WTC11 (cell line): Measurements from ENCODE around the gene CCDC9. TPM values are rescaled to one million over a fixed set of nuclear protein-coding genes. Genes with fewer than 3 reads are reported as not detected.

Experiments used
- ATAC-seq: fragments of 200-7000 bp; cut with Tn5 transposase; 2 replicates; pipeline ENCODE4 v1.10.0; 2021; ENCODE audit warnings: mild to moderate bottlenecking, moderate library complexity
- CTCF ChIA-PET: fragments of 300-600 bp; sonication (Branson Sonifier 250); formaldehyde crosslinking; loops from one replicate; lab custom pipeline; 2021; ENCODE audit warnings: antibody characterized with exemption; lab: Charles Lee
- POLR2A ChIA-PET: fragments of 350-600 bp; sonication (Branson Sonifier 250); formaldehyde crosslinking; loops from one replicate; lab custom pipeline; 2021; ENCODE audit warnings: antibody characterized with exemption; lab: Charles Lee
- DNase-seq: peaks from one replicate; pipeline ENCODE4 v3.0.0; 2021; ENCODE audit warnings: low spot score
- H3K27ac Mint-ChIP-seq: 2 replicates; pipeline ENCODE4 v1.8.0; 2021; ENCODE audit warnings: mixed read lengths
- H3K27me3 Mint-ChIP-seq: 2 replicates; pipeline ENCODE4 v1.8.0; 2021; ENCODE audit warnings: low read depth, mild to moderate bottlenecking, moderate library complexity, mixed read lengths
- H3K36me3 Mint-ChIP-seq: 2 replicates; pipeline ENCODE4 v1.8.0; 2021; ENCODE audit warnings: mixed read lengths
- H3K4me1 Mint-ChIP-seq: 2 replicates; pipeline ENCODE4 v1.8.0; 2022; ENCODE audit warnings: mixed read lengths
- H3K4me3 Mint-ChIP-seq: 2 replicates; pipeline ENCODE4 v1.8.0; 2021; ENCODE audit warnings: mild to moderate bottlenecking, moderate library complexity, mixed read lengths
- H3K9me3 Mint-ChIP-seq: 2 replicates; pipeline ENCODE4 v1.8.0; 2021; ENCODE audit warnings: mixed read lengths
- ELF4 ChIP-seq: sonication (generic); formaldehyde crosslinking; IDR thresholded peaks from 2 replicates; pipeline ENCODE4 v1.8.1; 2022; ENCODE audit warnings: low read depth, mild to moderate bottlenecking, moderate library complexity, missing genetic modification reagents
- ETV6 ChIP-seq: sonication (generic); formaldehyde crosslinking; IDR thresholded peaks from 2 replicates; pipeline ENCODE4 v1.8.1; 2022; ENCODE audit warnings: mild to moderate bottlenecking, missing genetic modification reagents
- JAZF1 ChIP-seq: fragments of 250-450 bp; sonication (Bioruptor Pico); IDR thresholded peaks from 2 replicates; pipeline ENCODE4 v1.9.0; 2021; ENCODE audit warnings: moderate library complexity, mild to moderate bottlenecking, inconsistent platforms
- MXD4 ChIP-seq: fragments of 250-450 bp; sonication (Bioruptor Pico); IDR thresholded peaks from 2 replicates; pipeline ENCODE4 v1.8.0; 2021; ENCODE audit warnings: mild to moderate bottlenecking, moderate library complexity, borderline replicate concordance
- MYBL2 ChIP-seq: sonication (generic); formaldehyde crosslinking; IDR thresholded peaks from 2 replicates; pipeline ENCODE4 v1.8.1; 2023; ENCODE audit warnings: mild to moderate bottlenecking, moderate library complexity, missing genetic modification reagents
- NFE2L1 ChIP-seq: sonication (generic); formaldehyde crosslinking; IDR thresholded peaks from 2 replicates; pipeline ENCODE4 v1.8.1; 2023; ENCODE audit warnings: missing genetic modification reagents
- NR3C1 ChIP-seq: sonication (generic); formaldehyde crosslinking; conservative IDR thresholded peaks from 2 replicates; pipeline ENCODE4 v1.8.1; 2023; ENCODE audit warnings: low read depth, mild to moderate bottlenecking, missing genetic modification reagents
- SMAD4 ChIP-seq: sonication (generic); formaldehyde crosslinking; IDR thresholded peaks from 2 replicates; pipeline ENCODE4 v1.8.0; 2022; ENCODE audit warnings: mild to moderate bottlenecking, missing genetic modification reagents
- TEAD1 ChIP-seq: sonication (generic); formaldehyde crosslinking; IDR thresholded peaks from 2 replicates; pipeline ENCODE4 v1.8.0; 2022; ENCODE audit warnings: mild to moderate bottlenecking, missing genetic modification reagents
- TP53 ChIP-seq: sonication (generic); formaldehyde crosslinking; IDR thresholded peaks from 2 replicates; pipeline ENCODE4 v1.8.1; 2023; ENCODE audit warnings: mild to moderate bottlenecking, missing genetic modification reagents
- ZBTB21 ChIP-seq: sonication (generic); formaldehyde crosslinking; IDR thresholded peaks from 2 replicates; pipeline ENCODE4 v1.8.1; 2023; ENCODE audit warnings: mild to moderate bottlenecking, missing genetic modification reagents, borderline replicate concordance
- ZNF138 ChIP-seq: sonication (generic); formaldehyde crosslinking; conservative IDR thresholded peaks from 2 replicates; pipeline ENCODE4 v1.8.1; 2022; ENCODE audit warnings: mild to moderate bottlenecking, moderate library complexity, missing genetic modification reagents
- ZNF263 ChIP-seq: sonication (generic); formaldehyde crosslinking; IDR thresholded peaks from 2 replicates; pipeline ENCODE4 v1.8.1; 2022; ENCODE audit warnings: low read depth, mild to moderate bottlenecking, moderate library complexity, missing genetic modification reagents
- ZNF317 ChIP-seq: sonication (generic); formaldehyde crosslinking; IDR thresholded peaks from 2 replicates; pipeline ENCODE4 v1.8.1; 2023; ENCODE audit warnings: low read depth, mild to moderate bottlenecking, moderate library complexity, missing genetic modification reagents, borderline replicate concordance
- total RNA-seq: library from RNA; stranded (reverse); gene quantifications from 3 replicates; pipeline ENCODE4 v1.2.3, GENCODE V29; 2021
- TF ChIP-seq, protein P1 (sequence below): sonication (generic); formaldehyde crosslinking; IDR thresholded peaks from 2 replicates; pipeline ENCODE4 v1.8.0; 2023; ENCODE audit warnings: mild to moderate bottlenecking, missing genetic modification reagents
- TF ChIP-seq, protein P2 (sequence below): sonication (generic); formaldehyde crosslinking; IDR thresholded peaks from 2 replicates; pipeline ENCODE4 v1.8.1; 2022; ENCODE audit warnings: low read depth, missing genetic modification reagents, borderline replicate concordance
- TF ChIP-seq, protein P3 (sequence below): sonication (generic); formaldehyde crosslinking; IDR thresholded peaks from 2 replicates; pipeline ENCODE4 v1.8.1; 2022; ENCODE audit warnings: missing genetic modification reagents, borderline replicate concordance
- TF ChIP-seq, protein P4 (sequence below): fragments of 250-450 bp; sonication (Bioruptor Pico); IDR thresholded peaks from 2 replicates; pipeline ENCODE4 v1.8.0; 2021; ENCODE audit warnings: mild to moderate bottlenecking
- TF ChIP-seq, protein P5 (sequence below): sonication (generic); formaldehyde crosslinking; IDR thresholded peaks from 2 replicates; pipeline ENCODE4 v1.8.1; 2022; ENCODE audit warnings: mild to moderate bottlenecking, missing genetic modification reagents, moderate library complexity, borderline replicate concordance
- TF ChIP-seq, protein P6 (sequence below): fragments of 250-450 bp; sonication (Bioruptor Pico); IDR thresholded peaks from 2 replicates; pipeline ENCODE4 v1.9.0; 2021; ENCODE audit warnings: moderate library complexity, mild to moderate bottlenecking, inconsistent platforms, borderline replicate concordance

The CCDC9 gene
- total RNA-seq, 1 experiment from 2014 or later = 37.7 TPM

DNA sequence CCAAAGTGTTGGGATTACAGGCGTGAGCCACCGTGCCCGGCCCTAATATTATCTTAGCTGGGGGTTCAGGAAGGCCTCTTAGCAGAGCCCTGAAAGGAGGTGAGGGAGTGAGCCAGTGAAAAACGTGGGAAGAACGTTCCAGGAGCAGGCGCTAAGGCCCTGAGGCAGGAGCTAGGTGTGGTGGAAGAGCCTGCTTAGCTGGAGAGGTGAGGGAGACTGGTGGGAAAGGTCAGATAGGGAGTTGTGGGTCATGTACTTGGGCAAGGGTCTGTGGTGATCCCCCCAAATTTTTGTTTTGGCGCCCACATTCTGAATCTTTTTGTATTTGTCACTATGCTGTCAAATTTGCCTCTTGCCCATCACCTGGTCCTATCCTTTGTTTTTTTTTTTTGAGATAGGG is 13.3 kb downstream of the CCDC9 start:
- TF ChIP-seq JAZF1 (CRISPR knock-in tag) (no peak), ZNF317 (CRISPR knock-in tag) (no peak), TP53 (CRISPR knock-in tag) (no peak), ZBTB21 (CRISPR knock-in tag) (no peak), ZNF263 (CRISPR knock-in tag) (no peak)
- TF ChIP-seq, protein P1, sequence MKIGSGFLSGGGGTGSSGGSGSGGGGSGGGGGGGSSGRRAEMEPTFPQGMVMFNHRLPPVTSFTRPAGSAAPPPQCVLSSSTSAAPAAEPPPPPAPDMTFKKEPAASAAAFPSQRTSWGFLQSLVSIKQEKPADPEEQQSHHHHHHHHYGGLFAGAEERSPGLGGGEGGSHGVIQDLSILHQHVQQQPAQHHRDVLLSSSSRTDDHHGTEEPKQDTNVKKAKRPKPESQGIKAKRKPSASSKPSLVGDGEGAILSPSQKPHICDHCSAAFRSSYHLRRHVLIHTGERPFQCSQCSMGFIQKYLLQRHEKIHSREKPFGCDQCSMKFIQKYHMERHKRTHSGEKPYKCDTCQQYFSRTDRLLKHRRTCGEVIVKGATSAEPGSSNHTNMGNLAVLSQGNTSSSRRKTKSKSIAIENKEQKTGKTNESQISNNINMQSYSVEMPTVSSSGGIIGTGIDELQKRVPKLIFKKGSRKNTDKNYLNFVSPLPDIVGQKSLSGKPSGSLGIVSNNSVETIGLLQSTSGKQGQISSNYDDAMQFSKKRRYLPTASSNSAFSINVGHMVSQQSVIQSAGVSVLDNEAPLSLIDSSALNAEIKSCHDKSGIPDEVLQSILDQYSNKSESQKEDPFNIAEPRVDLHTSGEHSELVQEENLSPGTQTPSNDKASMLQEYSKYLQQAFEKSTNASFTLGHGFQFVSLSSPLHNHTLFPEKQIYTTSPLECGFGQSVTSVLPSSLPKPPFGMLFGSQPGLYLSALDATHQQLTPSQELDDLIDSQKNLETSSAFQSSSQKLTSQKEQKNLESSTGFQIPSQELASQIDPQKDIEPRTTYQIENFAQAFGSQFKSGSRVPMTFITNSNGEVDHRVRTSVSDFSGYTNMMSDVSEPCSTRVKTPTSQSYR (CRISPR knock-in tag) = no peak
- TF ChIP-seq, protein P2, sequence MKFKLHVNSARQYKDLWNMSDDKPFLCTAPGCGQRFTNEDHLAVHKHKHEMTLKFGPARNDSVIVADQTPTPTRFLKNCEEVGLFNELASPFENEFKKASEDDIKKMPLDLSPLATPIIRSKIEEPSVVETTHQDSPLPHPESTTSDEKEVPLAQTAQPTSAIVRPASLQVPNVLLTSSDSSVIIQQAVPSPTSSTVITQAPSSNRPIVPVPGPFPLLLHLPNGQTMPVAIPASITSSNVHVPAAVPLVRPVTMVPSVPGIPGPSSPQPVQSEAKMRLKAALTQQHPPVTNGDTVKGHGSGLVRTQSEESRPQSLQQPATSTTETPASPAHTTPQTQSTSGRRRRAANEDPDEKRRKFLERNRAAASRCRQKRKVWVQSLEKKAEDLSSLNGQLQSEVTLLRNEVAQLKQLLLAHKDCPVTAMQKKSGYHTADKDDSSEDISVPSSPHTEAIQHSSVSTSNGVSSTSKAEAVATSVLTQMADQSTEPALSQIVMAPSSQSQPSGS (CRISPR knock-in tag) = no peak
- H3K36me3 Mint-ChIP-seq = peaks cover 43% of the 10 kb centered on the region
- H3K4me3 Mint-ChIP-seq = no peak overlapping the region
- no peak overlapping the region for H3K27ac Mint-ChIP-seq
- ChIA-PET POLR2A (no interaction called here), CTCF (no interaction called here)
- ATAC-seq = no peak
- no peaks in the 10 kb centered on the region for H3K9me3 Mint-ChIP-seq
- no peak for DNase-seq
- H3K27me3 Mint-ChIP-seq = no peaks in the 10 kb centered on the region
- H3K4me1 Mint-ChIP-seq = peaks cover 10% of the 10 kb centered on the region

DNA sequence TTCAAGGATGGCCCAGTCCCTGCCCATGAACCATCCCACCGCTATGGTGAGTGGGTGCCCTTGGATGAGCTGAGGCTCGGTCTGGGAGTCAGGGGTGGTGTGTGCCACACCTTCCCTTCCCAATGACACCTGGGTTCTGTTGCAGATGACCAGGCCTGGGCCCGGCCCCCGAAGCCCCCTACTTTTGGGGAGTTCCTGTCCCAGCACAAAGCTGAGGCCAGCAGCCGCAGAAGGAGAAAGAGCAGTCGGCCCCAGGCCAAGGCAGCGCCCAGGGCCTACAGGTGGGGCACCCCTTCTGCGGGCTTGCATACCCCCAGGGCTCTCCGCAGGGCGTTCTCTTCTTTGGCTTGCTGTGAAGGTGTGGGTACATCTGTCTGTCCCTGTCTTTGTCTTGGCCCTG is 14.1 kb downstream of the CCDC9 start:
- H3K9me3 Mint-ChIP-seq = no peaks in the 10 kb centered on the region
- no peak overlapping the region for H3K4me3 Mint-ChIP-seq
- CTCF ChIA-PET = no interaction called here
- peaks cover 4% of the 10 kb centered on the region for H3K27me3 Mint-ChIP-seq
- no peak overlapping the region; the same call in 1 of the 2 replicates for H3K27ac Mint-ChIP-seq
- POLR2A ChIA-PET = no interaction called here
- DNase-seq = no peak
- no peak for ATAC-seq
- H3K4me1 Mint-ChIP-seq = peaks cover 12% of the 10 kb centered on the region
- TF ChIP-seq, protein P3, sequence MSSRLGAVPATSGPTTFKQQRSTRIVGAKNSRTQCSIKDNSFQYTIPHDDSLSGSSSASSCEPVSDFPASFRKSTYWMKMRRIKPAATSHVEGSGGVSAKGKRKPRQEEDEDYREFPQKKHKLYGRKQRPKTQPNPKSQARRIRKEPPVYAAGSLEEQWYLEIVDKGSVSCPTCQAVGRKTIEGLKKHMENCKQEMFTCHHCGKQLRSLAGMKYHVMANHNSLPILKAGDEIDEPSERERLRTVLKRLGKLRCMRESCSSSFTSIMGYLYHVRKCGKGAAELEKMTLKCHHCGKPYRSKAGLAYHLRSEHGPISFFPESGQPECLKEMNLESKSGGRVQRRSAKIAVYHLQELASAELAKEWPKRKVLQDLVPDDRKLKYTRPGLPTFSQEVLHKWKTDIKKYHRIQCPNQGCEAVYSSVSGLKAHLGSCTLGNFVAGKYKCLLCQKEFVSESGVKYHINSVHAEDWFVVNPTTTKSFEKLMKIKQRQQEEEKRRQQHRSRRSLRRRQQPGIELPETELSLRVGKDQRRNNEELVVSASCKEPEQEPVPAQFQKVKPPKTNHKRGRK = no peak
- TF ChIP-seq NR3C1 (CRISPR knock-in tag) = no peak
- no peak for TF ChIP-seq ETV6 (CRISPR knock-in tag)
- TF ChIP-seq ZNF138 (CRISPR knock-in tag) = no peak
- no peak for TF ChIP-seq ELF4 (CRISPR knock-in tag)
- no peak for TF ChIP-seq MYBL2 (CRISPR knock-in tag)
- TF ChIP-seq TEAD1 (CRISPR knock-in tag) = no peak
- TF ChIP-seq, protein P4, sequence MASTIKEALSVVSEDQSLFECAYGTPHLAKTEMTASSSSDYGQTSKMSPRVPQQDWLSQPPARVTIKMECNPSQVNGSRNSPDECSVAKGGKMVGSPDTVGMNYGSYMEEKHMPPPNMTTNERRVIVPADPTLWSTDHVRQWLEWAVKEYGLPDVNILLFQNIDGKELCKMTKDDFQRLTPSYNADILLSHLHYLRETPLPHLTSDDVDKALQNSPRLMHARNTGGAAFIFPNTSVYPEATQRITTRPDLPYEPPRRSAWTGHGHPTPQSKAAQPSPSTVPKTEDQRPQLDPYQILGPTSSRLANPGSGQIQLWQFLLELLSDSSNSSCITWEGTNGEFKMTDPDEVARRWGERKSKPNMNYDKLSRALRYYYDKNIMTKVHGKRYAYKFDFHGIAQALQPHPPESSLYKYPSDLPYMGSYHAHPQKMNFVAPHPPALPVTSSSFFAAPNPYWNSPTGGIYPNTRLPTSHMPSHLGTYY (CRISPR knock-in tag) = no peak
- TF ChIP-seq, protein P5, sequence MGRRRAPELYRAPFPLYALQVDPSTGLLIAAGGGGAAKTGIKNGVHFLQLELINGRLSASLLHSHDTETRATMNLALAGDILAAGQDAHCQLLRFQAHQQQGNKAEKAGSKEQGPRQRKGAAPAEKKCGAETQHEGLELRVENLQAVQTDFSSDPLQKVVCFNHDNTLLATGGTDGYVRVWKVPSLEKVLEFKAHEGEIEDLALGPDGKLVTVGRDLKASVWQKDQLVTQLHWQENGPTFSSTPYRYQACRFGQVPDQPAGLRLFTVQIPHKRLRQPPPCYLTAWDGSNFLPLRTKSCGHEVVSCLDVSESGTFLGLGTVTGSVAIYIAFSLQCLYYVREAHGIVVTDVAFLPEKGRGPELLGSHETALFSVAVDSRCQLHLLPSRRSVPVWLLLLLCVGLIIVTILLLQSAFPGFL (CRISPR knock-in tag) = no peak
- TF ChIP-seq SMAD4 = no peak
- no peak for TF ChIP-seq NFE2L1 (CRISPR knock-in tag)
- no peak for TF ChIP-seq ZBTB21 (CRISPR knock-in tag)
- TF ChIP-seq TP53 (CRISPR knock-in tag) = no peak
- TF ChIP-seq, protein P6, sequence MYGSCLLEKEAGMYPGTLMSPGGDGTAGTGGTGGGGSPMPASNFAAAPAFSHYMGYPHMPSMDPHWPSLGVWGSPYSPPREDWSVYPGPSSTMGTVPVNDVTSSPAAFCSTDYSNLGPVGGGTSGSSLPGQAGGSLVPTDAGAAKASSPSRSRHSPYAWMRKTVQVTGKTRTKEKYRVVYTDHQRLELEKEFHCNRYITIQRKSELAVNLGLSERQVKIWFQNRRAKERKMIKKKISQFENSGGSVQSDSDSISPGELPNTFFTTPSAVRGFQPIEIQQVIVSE (CRISPR knock-in tag) = no peak
- TF ChIP-seq MXD4 (CRISPR knock-in tag) = no peak
- H3K36me3 Mint-ChIP-seq = peaks cover 38% of the 10 kb centered on the region
